ENCODE measurements around the gene BMAL2. TPM values are rescaled to one million over a fixed set of nuclear protein-coding genes. Genes with fewer than 3 reads are reported as not detected.
A peak's percentile ranks its signal among the peaks of the same experiment; 100 is the strongest.

The BMAL2 gene
- polyA plus RNA-seq, 1 experiment, result 3.6 TPM

- no peak for DNase-seq (ENCODE audit: low read depth)
- no peak overlapping the region for H3K4me3 ChIP-seq (ENCODE audit: low read depth, low read length)
- ChIA-PET POLR2A (no interaction called here), CTCF (interaction anchor here (1.3 to 5.3 kb wide), 3 partner anchors 11 to 18 kb away, joined by 3 to 33 read pairs (median 4); no protein-coding TSS in a partner anchor)
- no peak for TF ChIP-seq CTCF (IDR thresholded peaks at IDR 0.05; ENCODE audit: insufficient read depth, low read depth, low read length)
- H3K27me3 ChIP-seq (ENCODE audit: control insufficient read depth, insufficient read depth, low read length), result no peaks in the 10 kb centered on the region
- H3K36me3 ChIP-seq (ENCODE audit: control insufficient read depth, insufficient read depth, low read length), result no peaks in the 10 kb centered on the region
These were observed 34.0 kb downstream of the BMAL2 start for GRCh38 chr12:27366621-27367020.

- DNase-seq (ENCODE audit: low read depth), result no peak
- TF ChIP-seq CTCF (IDR thresholded peaks at IDR 0.05; ENCODE audit: insufficient read depth, low read depth, low read length), result no peak
- POLR2A ChIA-PET, result no interaction called here
- no peaks in the 10 kb centered on the region for H3K36me3 ChIP-seq (ENCODE audit: control insufficient read depth, insufficient read depth, low read length)
- CTCF ChIA-PET, result interaction anchor here (1.3 to 5.3 kb wide), 3 partner anchors 11 to 18 kb away, joined by 3 to 33 read pairs (median 4); no protein-coding TSS in a partner anchor
- no peaks in the 10 kb centered on the region for H3K27me3 ChIP-seq (ENCODE audit: control insufficient read depth, insufficient read depth, low read length)
- H3K4me3 ChIP-seq (ENCODE audit: low read depth, low read length), result no peak overlapping the region
These were observed 34.4 kb downstream of the BMAL2 start for GRCh38 chr12:27367078-27367477.

GRCh38 chr12:27382171-27382795 is 49.6 kb downstream of the BMAL2 start:
- ChIA-PET CTCF (interaction anchor here (0.6 to 4.7 kb wide), 6 partner anchors 10 to 76 kb away, joined by 3 to 33 read pairs (median 4); no protein-coding TSS in a partner anchor), POLR2A (no interaction called here)
- no peaks in the 10 kb centered on the region for H3K27me3 ChIP-seq (ENCODE audit: control insufficient read depth, insufficient read depth, low read length)
- no peak for TF ChIP-seq CTCF (IDR thresholded peaks at IDR 0.05; ENCODE audit: insufficient read depth, low read depth, low read length)
- H3K36me3 ChIP-seq (ENCODE audit: control insufficient read depth, insufficient read depth, low read length), result no peaks in the 10 kb centered on the region
- H3K4me3 ChIP-seq (ENCODE audit: low read depth, low read length), result no peak overlapping the region
- DNase-seq (ENCODE audit: low read depth), result peak; percentile 90

Other genes with a start within 250 kb of the BMAL2 start
- 4.8 and 13.9 TPM in 2 replicates for gene STK38L, start 88.5 kb upstream of the BMAL2 start, polyA plus RNA-seq (2011; rRNA removed)
- 0.09 and 0.23 TPM in 2 replicates for gene SMCO2, start 113.9 kb downstream of the BMAL2 start, polyA plus RNA-seq (2011; rRNA removed)
- 47.5 and 67.4 TPM in 2 replicates for gene PPFIBP1, start 191.4 kb downstream of the BMAL2 start, polyA plus RNA-seq (2011; rRNA removed)

Data from BJ (cell line).